Measurements from ENCODE around the gene SCGB2A2. TPM values are rescaled to one million over a fixed set of nuclear protein-coding genes. Genes with fewer than 3 reads are reported as not detected.

SCGB2A2 gene
- total and polyA plus RNA-seq, 2 experiments from 2014 or later: not detected

DNA sequence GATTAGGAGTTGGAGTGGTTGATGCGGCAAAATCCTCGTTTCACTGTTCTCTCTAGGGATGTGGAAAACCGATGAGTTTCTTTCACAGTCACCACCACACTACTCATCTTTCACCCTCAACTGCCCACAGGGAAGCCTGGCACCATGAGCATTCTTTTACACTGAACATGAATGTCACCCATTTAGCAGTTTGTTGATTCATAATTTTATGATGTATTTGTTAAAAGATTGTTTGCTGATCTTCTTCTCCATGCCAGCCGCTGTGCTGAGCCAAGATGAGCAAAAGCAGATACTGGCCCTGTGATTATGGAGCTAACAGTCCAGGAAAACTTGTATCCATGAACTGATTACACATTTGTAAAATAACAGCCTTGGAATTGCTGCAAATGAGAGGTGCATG is 31.8 kb upstream of the SCGB2A2 start:
- H3K27ac ChIP-seq (ENCODE audit: low read depth): no peak overlapping the region
- TF ChIP-seq EZH2 (IDR thresholded peaks at IDR 0.05; ENCODE audit: low read depth, unreplicated experiment) (no peak), NANOG (IDR thresholded peaks at IDR 0.05; ENCODE audit: borderline replicate concordance) (no peak), POLR2AphosphoS5 (IDR thresholded peaks at IDR 0.05; ENCODE audit: low read depth) (no peak), CREB1 (CRISPR knock-in tag; IDR thresholded peaks at IDR 0.05; ENCODE audit: low read depth) (no peak), EZH2phosphoT487 (IDR thresholded peaks at IDR 0.05; ENCODE audit: unreplicated experiment) (no peak), ZNF331 (CRISPR knock-in tag; IDR thresholded peaks at IDR 0.05; ENCODE audit: low read depth) (no peak), JUNB (IDR thresholded peaks at IDR 0.05; ENCODE audit: unreplicated experiment) (no peak), STAT1 (IDR thresholded peaks at IDR 0.05; ENCODE audit: unreplicated experiment) (no peak)
- TF ChIP-seq, protein P1, sequence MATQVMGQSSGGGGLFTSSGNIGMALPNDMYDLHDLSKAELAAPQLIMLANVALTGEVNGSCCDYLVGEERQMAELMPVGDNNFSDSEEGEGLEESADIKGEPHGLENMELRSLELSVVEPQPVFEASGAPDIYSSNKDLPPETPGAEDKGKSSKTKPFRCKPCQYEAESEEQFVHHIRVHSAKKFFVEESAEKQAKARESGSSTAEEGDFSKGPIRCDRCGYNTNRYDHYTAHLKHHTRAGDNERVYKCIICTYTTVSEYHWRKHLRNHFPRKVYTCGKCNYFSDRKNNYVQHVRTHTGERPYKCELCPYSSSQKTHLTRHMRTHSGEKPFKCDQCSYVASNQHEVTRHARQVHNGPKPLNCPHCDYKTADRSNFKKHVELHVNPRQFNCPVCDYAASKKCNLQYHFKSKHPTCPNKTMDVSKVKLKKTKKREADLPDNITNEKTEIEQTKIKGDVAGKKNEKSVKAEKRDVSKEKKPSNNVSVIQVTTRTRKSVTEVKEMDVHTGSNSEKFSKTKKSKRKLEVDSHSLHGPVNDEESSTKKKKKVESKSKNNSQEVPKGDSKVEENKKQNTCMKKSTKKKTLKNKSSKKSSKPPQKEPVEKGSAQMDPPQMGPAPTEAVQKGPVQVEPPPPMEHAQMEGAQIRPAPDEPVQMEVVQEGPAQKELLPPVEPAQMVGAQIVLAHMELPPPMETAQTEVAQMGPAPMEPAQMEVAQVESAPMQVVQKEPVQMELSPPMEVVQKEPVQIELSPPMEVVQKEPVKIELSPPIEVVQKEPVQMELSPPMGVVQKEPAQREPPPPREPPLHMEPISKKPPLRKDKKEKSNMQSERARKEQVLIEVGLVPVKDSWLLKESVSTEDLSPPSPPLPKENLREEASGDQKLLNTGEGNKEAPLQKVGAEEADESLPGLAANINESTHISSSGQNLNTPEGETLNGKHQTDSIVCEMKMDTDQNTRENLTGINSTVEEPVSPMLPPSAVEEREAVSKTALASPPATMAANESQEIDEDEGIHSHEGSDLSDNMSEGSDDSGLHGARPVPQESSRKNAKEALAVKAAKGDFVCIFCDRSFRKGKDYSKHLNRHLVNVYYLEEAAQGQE (IDR thresholded peaks at IDR 0.05; ENCODE audit: unreplicated experiment): no peak
- TF ChIP-seq, protein P2, sequence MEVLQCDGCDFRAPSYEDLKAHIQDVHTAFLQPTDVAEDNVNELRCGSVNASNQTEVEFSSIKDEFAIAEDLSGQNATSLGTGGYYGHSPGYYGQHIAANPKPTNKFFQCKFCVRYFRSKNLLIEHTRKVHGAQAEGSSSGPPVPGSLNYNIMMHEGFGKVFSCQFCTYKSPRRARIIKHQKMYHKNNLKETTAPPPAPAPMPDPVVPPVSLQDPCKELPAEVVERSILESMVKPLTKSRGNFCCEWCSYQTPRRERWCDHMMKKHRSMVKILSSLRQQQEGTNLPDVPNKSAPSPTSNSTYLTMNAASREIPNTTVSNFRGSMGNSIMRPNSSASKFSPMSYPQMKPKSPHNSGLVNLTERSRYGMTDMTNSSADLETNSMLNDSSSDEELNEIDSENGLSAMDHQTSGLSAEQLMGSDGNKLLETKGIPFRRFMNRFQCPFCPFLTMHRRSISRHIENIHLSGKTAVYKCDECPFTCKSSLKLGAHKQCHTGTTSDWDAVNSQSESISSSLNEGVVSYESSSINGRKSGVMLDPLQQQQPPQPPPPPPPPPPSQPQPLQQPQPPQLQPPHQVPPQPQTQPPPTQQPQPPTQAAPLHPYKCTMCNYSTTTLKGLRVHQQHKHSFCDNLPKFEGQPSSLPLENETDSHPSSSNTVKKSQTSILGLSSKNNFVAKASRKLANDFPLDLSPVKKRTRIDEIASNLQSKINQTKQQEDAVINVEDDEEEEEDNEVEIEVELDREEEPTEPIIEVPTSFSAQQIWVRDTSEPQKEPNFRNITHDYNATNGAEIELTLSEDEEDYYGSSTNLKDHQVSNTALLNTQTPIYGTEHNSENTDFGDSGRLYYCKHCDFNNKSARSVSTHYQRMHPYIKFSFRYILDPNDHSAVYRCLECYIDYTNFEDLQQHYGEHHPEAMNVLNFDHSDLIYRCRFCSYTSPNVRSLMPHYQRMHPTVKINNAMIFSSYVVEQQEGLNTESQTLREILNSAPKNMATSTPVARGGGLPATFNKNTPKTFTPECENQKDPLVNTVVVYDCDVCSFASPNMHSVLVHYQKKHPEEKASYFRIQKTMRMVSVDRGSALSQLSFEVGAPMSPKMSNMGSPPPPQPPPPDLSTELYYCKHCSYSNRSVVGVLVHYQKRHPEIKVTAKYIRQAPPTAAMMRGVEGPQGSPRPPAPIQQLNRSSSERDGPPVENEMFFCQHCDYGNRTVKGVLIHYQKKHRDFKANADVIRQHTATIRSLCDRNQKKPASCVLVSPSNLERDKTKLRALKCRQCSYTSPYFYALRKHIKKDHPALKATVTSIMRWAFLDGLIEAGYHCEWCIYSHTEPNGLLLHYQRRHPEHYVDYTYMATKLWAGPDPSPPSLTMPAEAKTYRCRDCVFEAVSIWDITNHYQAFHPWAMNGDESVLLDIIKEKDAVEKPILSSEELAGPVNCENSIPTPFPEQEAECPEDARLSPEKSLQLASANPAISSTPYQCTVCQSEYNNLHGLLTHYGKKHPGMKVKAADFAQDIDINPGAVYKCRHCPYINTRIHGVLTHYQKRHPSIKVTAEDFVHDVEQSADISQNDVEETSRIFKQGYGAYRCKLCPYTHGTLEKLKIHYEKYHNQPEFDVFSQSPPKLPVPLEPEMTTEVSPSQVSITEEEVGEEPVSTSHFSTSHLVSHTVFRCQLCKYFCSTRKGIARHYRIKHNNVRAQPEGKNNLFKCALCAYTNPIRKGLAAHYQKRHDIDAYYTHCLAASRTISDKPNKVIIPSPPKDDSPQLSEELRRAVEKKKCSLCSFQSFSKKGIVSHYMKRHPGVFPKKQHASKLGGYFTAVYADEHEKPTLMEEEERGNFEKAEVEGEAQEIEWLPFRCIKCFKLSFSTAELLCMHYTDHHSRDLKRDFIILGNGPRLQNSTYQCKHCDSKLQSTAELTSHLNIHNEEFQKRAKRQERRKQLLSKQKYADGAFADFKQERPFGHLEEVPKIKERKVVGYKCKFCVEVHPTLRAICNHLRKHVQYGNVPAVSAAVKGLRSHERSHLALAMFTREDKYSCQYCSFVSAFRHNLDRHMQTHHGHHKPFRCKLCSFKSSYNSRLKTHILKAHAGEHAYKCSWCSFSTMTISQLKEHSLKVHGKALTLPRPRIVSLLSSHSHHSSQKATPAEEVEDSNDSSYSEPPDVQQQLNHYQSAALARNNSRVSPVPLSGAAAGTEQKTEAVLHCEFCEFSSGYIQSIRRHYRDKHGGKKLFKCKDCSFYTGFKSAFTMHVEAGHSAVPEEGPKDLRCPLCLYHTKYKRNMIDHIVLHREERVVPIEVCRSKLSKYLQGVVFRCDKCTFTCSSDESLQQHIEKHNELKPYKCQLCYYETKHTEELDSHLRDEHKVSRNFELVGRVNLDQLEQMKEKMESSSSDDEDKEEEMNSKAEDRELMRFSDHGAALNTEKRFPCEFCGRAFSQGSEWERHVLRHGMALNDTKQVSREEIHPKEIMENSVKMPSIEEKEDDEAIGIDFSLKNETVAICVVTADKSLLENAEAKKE (CRISPR knock-in tag; IDR thresholded peaks at IDR 0.05): no peak
- TF ChIP-seq, protein P3, sequence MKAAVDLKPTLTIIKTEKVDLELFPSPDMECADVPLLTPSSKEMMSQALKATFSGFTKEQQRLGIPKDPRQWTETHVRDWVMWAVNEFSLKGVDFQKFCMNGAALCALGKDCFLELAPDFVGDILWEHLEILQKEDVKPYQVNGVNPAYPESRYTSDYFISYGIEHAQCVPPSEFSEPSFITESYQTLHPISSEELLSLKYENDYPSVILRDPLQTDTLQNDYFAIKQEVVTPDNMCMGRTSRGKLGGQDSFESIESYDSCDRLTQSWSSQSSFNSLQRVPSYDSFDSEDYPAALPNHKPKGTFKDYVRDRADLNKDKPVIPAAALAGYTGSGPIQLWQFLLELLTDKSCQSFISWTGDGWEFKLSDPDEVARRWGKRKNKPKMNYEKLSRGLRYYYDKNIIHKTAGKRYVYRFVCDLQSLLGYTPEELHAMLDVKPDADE (IDR thresholded peaks at IDR 0.05): no peak
- TF ChIP-seq, protein P4, sequence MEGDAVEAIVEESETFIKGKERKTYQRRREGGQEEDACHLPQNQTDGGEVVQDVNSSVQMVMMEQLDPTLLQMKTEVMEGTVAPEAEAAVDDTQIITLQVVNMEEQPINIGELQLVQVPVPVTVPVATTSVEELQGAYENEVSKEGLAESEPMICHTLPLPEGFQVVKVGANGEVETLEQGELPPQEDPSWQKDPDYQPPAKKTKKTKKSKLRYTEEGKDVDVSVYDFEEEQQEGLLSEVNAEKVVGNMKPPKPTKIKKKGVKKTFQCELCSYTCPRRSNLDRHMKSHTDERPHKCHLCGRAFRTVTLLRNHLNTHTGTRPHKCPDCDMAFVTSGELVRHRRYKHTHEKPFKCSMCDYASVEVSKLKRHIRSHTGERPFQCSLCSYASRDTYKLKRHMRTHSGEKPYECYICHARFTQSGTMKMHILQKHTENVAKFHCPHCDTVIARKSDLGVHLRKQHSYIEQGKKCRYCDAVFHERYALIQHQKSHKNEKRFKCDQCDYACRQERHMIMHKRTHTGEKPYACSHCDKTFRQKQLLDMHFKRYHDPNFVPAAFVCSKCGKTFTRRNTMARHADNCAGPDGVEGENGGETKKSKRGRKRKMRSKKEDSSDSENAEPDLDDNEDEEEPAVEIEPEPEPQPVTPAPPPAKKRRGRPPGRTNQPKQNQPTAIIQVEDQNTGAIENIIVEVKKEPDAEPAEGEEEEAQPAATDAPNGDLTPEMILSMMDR (conservative IDR thresholded peaks at IDR 0.05; ENCODE audit: low read depth in 2 of 2): no peak
- ATAC-seq: no peak
- Mint-ChIP-seq H3K36me3 (ENCODE audit: low read depth) (no peaks in the 10 kb centered on the region), H3K9me3 (0 out of 3 replicates have a peak, but pooled peaks cover under 1% of the 10 kb centered on the region), H3K27ac (no peak overlapping the region), H3K27me3 (ENCODE audit: insufficient read depth, low read depth, poor library complexity) (peaks cover 4% of the 10 kb centered on the region), H3K4me1 (no peaks in the 10 kb centered on the region; the same call in 2 of the 3 replicates), H3K4me3 (no peak overlapping the region)
- no peak overlapping the region for H3K4me3 ChIP-seq
- no peak for DNase-seq (ENCODE audit: low spot score)
- H4K20me1 ChIP-seq (replicated peaks; ENCODE audit: insufficient read depth): no peaks in the 10 kb centered on the region
- H3K79me2 ChIP-seq (replicated peaks; ENCODE audit: insufficient read depth): no peaks in the 10 kb centered on the region
- H3K9me2 ChIP-seq (ENCODE audit: insufficient read depth): no peaks in the 10 kb centered on the region
- no peaks in the 10 kb centered on the region for H3K36me3 ChIP-seq (ENCODE audit: insufficient read depth)
- no peak overlapping the region for H3K4me2 ChIP-seq
- H3K27me3 ChIP-seq (ENCODE audit: insufficient read depth): no peaks in the 10 kb centered on the region
- H3K4me1 ChIP-seq (ENCODE audit: insufficient read depth): no peaks in the 10 kb centered on the region
- H2AFZ ChIP-seq: no peak overlapping the region
- H3F3A ChIP-seq (replicated peaks; ENCODE audit: low read depth): no peaks in the 10 kb centered on the region

Measured in GM23338 (cell line).